Measurements from ENCODE around the gene NOTCH4.
A peak's percentile ranks its signal among the peaks of the same experiment; 100 is the strongest.
"Not testable (repeated sequence)": the region's sequence is repeated elsewhere in the genome, so short reads cannot be mapped to it uniquely, and the experiment has no call there.

The NOTCH4 gene

GRCh38 chr6:32223258-32224235 lies at the start of gene NOTCH4:
Gene NOTCH4, minus strand, starts transcription at chr6:32224067. Its CDS starts 139 bp downstream, at chr6:32223928.
- no peak for DNase-seq

GRCh38 chr6:32271429-32271828 lies 47.6 kb upstream of the NOTCH4 start:
- peak; percentile 77 for DNase-seq

- peak; percentile 38 for DNase-seq
These were observed 44.6 kb upstream of the NOTCH4 start for GRCh38 chr6:32268459-32268858.

GRCh38 chr6:32267035-32267434 lies 43.2 kb upstream of the NOTCH4 start:
- no peak for DNase-seq

- not testable (repeated sequence) for DNase-seq
These were observed 33.4 kb upstream of the NOTCH4 start for GRCh38 chr6:32257262-32257661.

GRCh38 chr6:32255199-32256153 lies 31.6 kb upstream of the NOTCH4 start:
- peak; percentile 67 for DNase-seq

- DNase-seq: no peak
These were observed 30.9 kb upstream of the NOTCH4 start for GRCh38 chr6:32254761-32255198.

GRCh38 chr6:32252331-32253009 lies 28.6 kb upstream of the NOTCH4 start:
- peak; percentile 49 for DNase-seq

GRCh38 chr6:32249262-32249661 lies 25.4 kb upstream of the NOTCH4 start:
- DNase-seq: no peak

GRCh38 chr6:32247401-32247800 lies 23.5 kb upstream of the NOTCH4 start:
- DNase-seq: no peak

- peak; percentile 72 for DNase-seq
These were observed 21.1 kb upstream of the NOTCH4 start for GRCh38 chr6:32244946-32245398.

- DNase-seq: no peak
These were observed 20.4 kb upstream of the NOTCH4 start for GRCh38 chr6:32244270-32244669.

- DNase-seq: not testable (repeated sequence)
These were observed 18.5 kb upstream of the NOTCH4 start for GRCh38 chr6:32242318-32242813.

GRCh38 chr6:32240686-32241085 lies 16.8 kb upstream of the NOTCH4 start:
- DNase-seq: no peak

- no peak for DNase-seq
These were observed 15.6 kb upstream of the NOTCH4 start for GRCh38 chr6:32239462-32239861.

- peak; percentile 40 for DNase-seq
These were observed 11.1 kb upstream of the NOTCH4 start for GRCh38 chr6:32234934-32235333.

- DNase-seq: peak; percentile 16
These were observed 2.6 kb upstream of the NOTCH4 start for GRCh38 chr6:32226434-32226833.

- DNase-seq: peak; percentile 60
These were observed 829 bp upstream of the NOTCH4 start for GRCh38 chr6:32224696-32225095.

GRCh38 chr6:32222333-32223230 lies 1.3 kb downstream of the NOTCH4 start:
- DNase-seq: no peak

GRCh38 chr6:32220021-32220420 lies 3.8 kb downstream of the NOTCH4 start:
- no peak for DNase-seq

GRCh38 chr6:32218167-32218566 lies 5.7 kb downstream of the NOTCH4 start:
- DNase-seq: no peak

All from RPMI8226 (cell line).